GM12892 (cell line): ENCODE measurements around the gene EMILIN2.

ENCODE experiments used
- DNase-seq: peaks from one replicate; pipeline ENCODE4 v3.0.0; 2011; ENCODE audit not compliant: insufficient read length
- FAIRE-seq: peaks from 2 replicates; lab custom pipeline; 2011; peaks lifted over from hg19 to GRCh38; lab: Jason Lieb, UNC
- POLR2A ChIP-seq: IDR thresholded peaks from 2 replicates; pipeline ENCODE4 v1.6.1; 2011; ENCODE audit warnings: low read depth, low read length, control low read depth
- POLR2AphosphoS5 ChIP-seq: IDR thresholded peaks from 2 replicates; pipeline ENCODE4 v1.6.1; 2011; ENCODE audit warnings: low read depth, low read length, control low read depth
- TAF1 ChIP-seq: IDR thresholded peaks from 2 replicates; pipeline ENCODE4 v1.6.1; 2011; ENCODE audit warnings: low read depth, mild to moderate bottlenecking, control low read depth, low read length, borderline replicate concordance

Gene EMILIN2

DNA sequence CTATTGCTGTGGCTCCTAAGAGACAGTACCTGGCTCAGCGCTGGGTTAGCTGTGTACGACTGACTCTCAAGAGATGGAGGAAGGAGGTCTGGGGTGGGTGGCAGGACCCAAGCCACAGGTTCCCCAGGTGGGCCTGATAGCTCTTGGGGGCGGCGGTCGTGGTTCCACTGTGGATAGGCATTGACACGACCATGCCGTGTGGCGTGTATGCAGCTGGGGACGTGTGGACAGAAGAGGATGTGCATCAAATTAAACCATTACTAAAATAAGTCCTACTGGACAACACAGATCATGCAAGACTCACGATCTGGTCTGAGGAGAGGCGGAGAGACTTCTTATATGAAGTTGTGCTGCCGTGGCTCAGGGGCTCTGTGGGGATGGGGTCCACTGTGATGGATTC is 78.1 kb downstream of the EMILIN2 start:
- no peak for DNase-seq
- FAIRE-seq = no peak
- TF ChIP-seq TAF1 = no peak
- TF ChIP-seq POLR2AphosphoS5 = no peak
- no peak for TF ChIP-seq POLR2A

GRCh38 chr18:2926528-2926927 is 79.7 kb downstream of the EMILIN2 start:
- no peak for FAIRE-seq
- TF ChIP-seq POLR2A = no peak
- no peak for TF ChIP-seq POLR2AphosphoS5
- TF ChIP-seq TAF1 = no peak
- no peak for DNase-seq

GRCh38 chr18:2927745-2928144 is 80.9 kb downstream of the EMILIN2 start:
- FAIRE-seq (no peak), DNase-seq (no peak)
- TF ChIP-seq TAF1 = no peak
- no peak for TF ChIP-seq POLR2A
- no peak for TF ChIP-seq POLR2AphosphoS5

- FAIRE-seq = peak; percentile 91
- DNase-seq = no peak
Measured at GRCh38 chr18:2932247-2933181, 85.7 kb downstream of the EMILIN2 start.

GRCh38 chr18:2933995-2934394 is 87.2 kb downstream of the EMILIN2 start:
- DNase-seq = no peak
- TF ChIP-seq POLR2AphosphoS5 = no peak
- TF ChIP-seq POLR2A = no peak
- no peak for TF ChIP-seq TAF1
- no peak for FAIRE-seq

More at GRCh38 chr18:2932247-2933181, 85.7 kb downstream of the EMILIN2 start:
- TF ChIP-seq POLR2AphosphoS5 (no peak), POLR2A (no peak), TAF1 (no peak)

- FAIRE-seq (no peak), DNase-seq (no peak)
Measured at GRCh38 chr18:2935438-2936192, 88.8 kb downstream of the EMILIN2 start.

DNA sequence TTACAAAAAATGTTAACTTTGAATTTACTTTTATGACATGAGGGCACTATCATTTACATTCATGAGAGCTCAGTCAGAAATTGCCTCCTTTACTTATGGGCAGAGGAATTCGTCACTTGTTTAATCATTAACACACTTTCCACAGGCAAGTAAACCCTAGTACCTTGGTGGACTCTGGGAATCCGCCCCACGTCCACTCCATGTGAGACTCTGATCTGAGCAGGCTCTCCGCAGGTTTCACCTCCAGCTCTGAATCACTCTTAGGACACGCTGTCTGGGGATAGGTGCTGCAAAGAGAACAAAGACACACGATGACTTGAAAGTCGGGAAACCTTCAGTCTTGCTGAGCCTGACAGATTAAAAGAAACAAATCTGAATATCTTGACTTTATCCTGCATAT is 92.5 kb downstream of the EMILIN2 start:
- TF ChIP-seq TAF1 = no peak
- no peak for TF ChIP-seq POLR2A
- TF ChIP-seq POLR2AphosphoS5 = no peak
- FAIRE-seq (no peak), DNase-seq (no peak)

More at GRCh38 chr18:2935438-2936192, 88.8 kb downstream of the EMILIN2 start:
- TF ChIP-seq POLR2AphosphoS5 (no peak), POLR2A (no peak), TAF1 (no peak)

GRCh38 chr18:2948038-2948437 is 101.2 kb downstream of the EMILIN2 start:
- no peak for FAIRE-seq
- no peak for DNase-seq
- TF ChIP-seq POLR2AphosphoS5 (no peak), TAF1 (no peak), POLR2A (no peak)

GRCh38 chr18:2952605-2953004 is 105.8 kb downstream of the EMILIN2 start:
- no peak for FAIRE-seq
- TF ChIP-seq POLR2A = no peak
- no peak for TF ChIP-seq TAF1
- no peak for TF ChIP-seq POLR2AphosphoS5
- DNase-seq = no peak

DNA sequence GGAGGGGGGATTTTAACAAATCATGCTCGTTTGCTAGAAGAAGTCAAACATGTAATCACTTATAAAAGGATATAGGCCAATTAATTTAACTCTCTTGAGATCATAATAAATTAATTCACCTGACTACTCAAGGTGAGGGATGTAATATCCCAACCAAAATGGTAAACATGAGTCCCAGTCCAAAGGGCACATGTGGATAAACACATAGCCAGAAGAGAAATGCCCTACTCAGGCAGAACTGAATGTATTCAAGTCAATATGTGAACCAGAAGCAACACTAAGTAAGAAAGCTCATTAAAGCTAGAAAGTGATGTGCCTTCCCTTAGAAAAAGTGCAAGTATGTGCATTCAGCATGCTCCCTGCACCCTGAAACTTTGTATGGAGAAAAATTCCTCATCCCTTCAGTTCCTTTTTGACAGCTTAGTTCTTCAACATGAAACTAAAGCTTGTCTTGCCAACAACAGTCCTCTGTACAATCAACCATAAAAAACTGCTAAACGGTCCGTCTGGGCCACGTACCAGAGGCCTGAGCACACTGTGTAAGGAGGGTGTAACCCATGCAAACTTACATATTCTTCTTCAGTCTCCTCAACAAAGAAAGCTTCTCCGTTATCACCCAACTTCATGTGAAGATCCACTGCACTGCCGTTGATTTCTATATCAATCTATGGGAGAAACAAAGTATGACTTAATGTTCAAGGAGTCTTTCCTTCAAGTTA is 107.3 kb downstream of the EMILIN2 start:
- DNase-seq (no peak), FAIRE-seq (no peak)
- TF ChIP-seq POLR2AphosphoS5 (no peak), POLR2A (no peak), TAF1 (no peak)
